Measurements from ENCODE around the gene SLC9A7. TPM values are rescaled to one million over a fixed set of nuclear protein-coding genes. Genes with fewer than 3 reads are reported as not detected.

Gene SLC9A7
- total RNA-seq, 4 donors from 2014 or later: 5.5 to 11.1 (median 7.3) TPM

- 58% methylated on average over 8 to 10 of the region's 10 CpGs for WGBS, 2 donors
- Histone ChIP-seq H3K4me3 (no peak overlapping the region), H3K9me3 (no peaks in the 10 kb centered on the region), H3K36me3 (no peaks in the 10 kb centered on the region), H3K4me1 (peaks cover 0 to 18% (median 8%) of the 10 kb centered on the region in 4 donors), H3K27ac (peak overlapping the region in 3 of 4 donors; percentile 19 to 70 (median 38)), H3K27me3 (no peaks in the 10 kb centered on the region)
- DNase-seq (ENCODE audit: low spot score in 2 of 2): peak in 1 of 2 donors; percentile 10
- no peak for TF ChIP-seq CTCF (IDR thresholded peaks at IDR 0.05)
- TF ChIP-seq EP300 (IDR thresholded peaks at IDR 0.05): no peak
- no peak for TF ChIP-seq POLR2A (IDR thresholded peaks at IDR 0.05)
These were observed 131.1 kb downstream of the SLC9A7 start for GRCh38 chrX:46627711-46628419.

DNA sequence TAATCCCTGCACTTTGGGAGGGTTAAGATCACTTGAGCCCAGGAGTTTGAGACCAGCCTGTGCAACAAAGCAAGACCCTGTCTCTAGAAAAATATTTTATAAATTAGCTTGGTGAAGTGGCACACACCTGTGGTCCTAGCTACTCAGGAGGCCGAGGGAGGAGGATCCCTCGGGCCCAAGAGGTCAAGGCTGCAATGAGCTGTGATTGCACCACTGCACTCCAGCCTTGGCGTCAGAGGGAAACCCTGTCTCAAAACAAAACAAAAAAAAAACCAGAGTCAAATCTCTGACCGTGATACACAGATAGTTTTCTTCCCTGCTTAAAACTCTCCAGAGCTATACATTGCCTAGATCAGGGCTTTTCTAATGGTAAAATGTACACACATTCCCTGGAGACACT lies 131.9 kb downstream of the SLC9A7 start:
- peak overlapping the region in 1 of 4 donors; percentile 70 for H3K27ac ChIP-seq
- no peak overlapping the region for H3K4me3 ChIP-seq
- no peaks in the 10 kb centered on the region for H3K27me3 ChIP-seq
- peaks cover 0 to 23% (median 7%) of the 10 kb centered on the region in 4 donors for H3K4me1 ChIP-seq
- no peak for TF ChIP-seq CTCF (IDR thresholded peaks at IDR 0.05)
- no peak for TF ChIP-seq EP300 (IDR thresholded peaks at IDR 0.05)
- TF ChIP-seq POLR2A (IDR thresholded peaks at IDR 0.05): no peak
- H3K9me3 ChIP-seq: no peaks in the 10 kb centered on the region
- DNase-seq (ENCODE audit: low spot score in 2 of 2): no peak
- WGBS, 2 donors: 73 to 80% methylated on average over 4 of the region's 4 CpGs
- no peaks in the 10 kb centered on the region for H3K36me3 ChIP-seq

DNA sequence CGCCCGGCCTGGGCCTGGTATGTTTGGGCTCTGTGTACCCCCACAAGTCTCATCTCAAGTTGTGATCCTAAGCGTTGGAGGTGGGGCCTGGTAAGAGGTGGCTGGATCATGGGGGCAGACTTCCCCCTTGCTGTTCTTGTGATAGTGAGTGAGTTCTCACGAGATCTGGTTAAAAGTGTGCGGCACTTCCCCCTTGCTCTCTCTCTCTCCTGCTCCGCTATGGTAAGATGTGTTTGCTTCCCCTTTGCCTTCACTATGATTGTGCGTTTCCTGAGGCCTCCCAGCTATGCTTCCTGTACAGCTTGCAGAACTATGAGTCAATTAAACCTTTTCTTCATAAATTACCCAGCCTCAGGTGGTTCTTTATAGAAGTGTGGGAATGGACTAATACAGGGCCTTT lies 132.4 kb downstream of the SLC9A7 start:
- Histone ChIP-seq H3K4me3 (no peak overlapping the region), H3K27me3 (no peaks in the 10 kb centered on the region), H3K9me3 (no peaks in the 10 kb centered on the region), H3K36me3 (no peaks in the 10 kb centered on the region), H3K4me1 (peaks cover 0 to 25% (median 7%) of the 10 kb centered on the region in 4 donors), H3K27ac (peak overlapping the region in 1 of 4 donors; percentile 70)
- 70 to 76% methylated on average over 4 to 7 of the region's 7 CpGs for WGBS, 2 donors
- TF ChIP-seq CTCF (IDR thresholded peaks at IDR 0.05): no peak
- TF ChIP-seq EP300 (IDR thresholded peaks at IDR 0.05): peak in 1 of 2 donors; percentile 20
- no peak for DNase-seq (ENCODE audit: low spot score in 2 of 2)

DNA sequence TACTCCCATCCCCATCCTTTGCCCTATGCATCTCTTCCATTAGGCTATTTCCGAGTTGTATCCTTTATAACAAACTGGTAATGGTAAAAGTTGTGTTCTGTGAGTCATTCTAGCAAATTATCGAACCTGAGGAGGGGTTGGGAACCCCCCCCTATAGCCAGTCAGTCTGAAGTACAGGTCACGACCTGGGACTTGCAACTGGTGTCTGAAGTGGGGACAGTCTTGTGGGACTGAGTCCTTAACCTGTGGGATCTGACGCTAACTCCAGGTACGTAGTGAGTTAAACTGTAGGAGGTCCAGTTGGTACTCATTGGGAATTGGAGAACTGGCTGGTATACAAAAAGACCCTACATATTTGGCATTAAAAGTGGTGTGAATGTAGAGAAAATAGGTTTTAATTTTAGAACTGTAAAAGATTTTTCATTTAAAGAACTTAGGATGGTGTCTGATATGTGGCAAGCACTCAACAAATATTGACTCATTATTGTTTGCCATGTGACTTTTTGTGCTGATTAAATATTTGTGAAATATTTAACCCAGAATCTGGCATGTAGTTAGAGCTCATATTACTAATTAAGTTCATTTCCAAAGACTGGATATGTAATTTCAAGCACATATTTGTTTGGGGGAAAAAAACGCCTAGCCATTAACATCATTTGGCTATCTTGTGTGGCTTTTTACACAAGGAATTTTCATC lies 134.7 kb downstream of the SLC9A7 start:
- TF ChIP-seq EP300 (IDR thresholded peaks at IDR 0.05): no peak
- Histone ChIP-seq H3K4me3 (no peak overlapping the region), H3K27ac (no peak overlapping the region), H3K36me3 (no peaks in the 10 kb centered on the region), H3K9me3 (no peaks in the 10 kb centered on the region), H3K27me3 (no peaks in the 10 kb centered on the region), H3K4me1 (peaks cover 0 to 21% (median 7%) of the 10 kb centered on the region in 4 donors)
- WGBS, 2 donors: 83 to 90% methylated on average over 6 of the region's 6 CpGs
- no peak for DNase-seq (ENCODE audit: low spot score in 2 of 2)

GRCh38 chrX:46621572-46621971 lies 137.3 kb downstream of the SLC9A7 start:
- no peaks in the 10 kb centered on the region for H3K9me3 ChIP-seq
- TF ChIP-seq EP300 (IDR thresholded peaks at IDR 0.05): no peak
- TF ChIP-seq CTCF (IDR thresholded peaks at IDR 0.05): no peak
- TF ChIP-seq POLR2A (IDR thresholded peaks at IDR 0.05): no peak
- no peak for DNase-seq (ENCODE audit: low spot score in 2 of 2)
- no peak overlapping the region for H3K27ac ChIP-seq
- H3K36me3 ChIP-seq: no peaks in the 10 kb centered on the region
- 67 to 83% methylated on average over 3 of the region's 3 CpGs for WGBS, 2 donors
- no peak overlapping the region for H3K4me3 ChIP-seq
- H3K4me1 ChIP-seq: peaks cover 0 to 9% (median 0%) of the 10 kb centered on the region in 4 donors
- H3K27me3 ChIP-seq: no peaks in the 10 kb centered on the region

All from tibial nerve (tissue), 4 donors.